BJ (cell line): ENCODE measurements around the gene TSKS. TPM values are rescaled to one million over a fixed set of nuclear protein-coding genes. Genes with fewer than 3 reads are reported as not detected.

Experiments used
- CTCF ChIA-PET: fragments of 350-600 bp; formaldehyde crosslinking; extraction: SDS; loops from one replicate; lab custom pipeline; 2021; ENCODE audit warnings: antibody characterized with exemption, inconsistent platforms; lab: Yijun Ruan, JAX
- POLR2A ChIA-PET: fragments of 300-600 bp; sonication (Branson Sonifier 250); formaldehyde crosslinking; extraction: SDS; loops from one replicate; lab custom pipeline; 2021; ENCODE audit warnings: antibody characterized with exemption; lab: Charles Lee
- DNase-seq: peaks from one replicate; pipeline ENCODE4 v3.0.0-alpha.2; 2011; ENCODE audit warnings: low read depth
- H3K27me3 ChIP-seq: 2 replicates; pipeline ENCODE4 v1.6.0; 2011; ENCODE audit warnings: low read length; ENCODE audit not compliant: control insufficient read depth, insufficient read depth
- H3K36me3 ChIP-seq: 2 replicates; pipeline ENCODE4 v1.5.1; 2011; ENCODE audit warnings: low read length; ENCODE audit not compliant: control insufficient read depth, insufficient read depth
- H3K4me3 ChIP-seq: 2 replicates; pipeline ENCODE4 v1.5.1; 2011; ENCODE audit warnings: low read depth, mild to moderate bottlenecking, control low read depth, low read length
- CTCF ChIP-seq: IDR thresholded peaks from 2 replicates; pipeline ENCODE4 v1.5.1; 2011; ENCODE audit warnings: low read depth, mild to moderate bottlenecking, control low read depth, inconsistent platforms, low read length, moderate library complexity; ENCODE audit not compliant: insufficient read depth
- polyA plus RNA-seq: library from polyadenylated mRNA; depleted of rRNA; stranded (reverse); fragments of >200 nt; gene quantifications from 2 replicates; pipeline ENCODE4 v1.2.3, GENCODE V29; 2011

TSKS gene
- polyA plus RNA-seq, 1 experiment = 0.15 TPM

GRCh38 chr19:49809160-49809940 is 46.2 kb upstream of the TSKS start:
- Histone ChIP-seq H3K4me3 (peak overlapping the region; percentile 73), H3K36me3 (peaks cover 12% of the 10 kb centered on the region), H3K27me3 (no peaks in the 10 kb centered on the region)
- DNase-seq = no peak
- CTCF ChIA-PET = interaction anchor here (0.6 to 2.0 kb wide), 4 partner anchors 92 to 585 kb away, joined by 3 to 6 read pairs (median 4); no protein-coding TSS in a partner anchor
- peak; percentile 16; the same call in 1 of the 2 replicates for TF ChIP-seq CTCF
- POLR2A ChIA-PET = interaction anchor here (1.0 kb wide), 1 partner anchor 133 kb away, joined by 3 read pairs; no protein-coding TSS in a partner anchor

GRCh38 chr19:49808711-49809159 is 45.6 kb upstream of the TSKS start:
- DNase-seq = no peak
- CTCF ChIA-PET = no interaction called here
- POLR2A ChIA-PET = no interaction called here
- Histone ChIP-seq H3K27me3 (no peaks in the 10 kb centered on the region), H3K4me3 (peak overlapping the region; percentile 73), H3K36me3 (peaks cover 12% of the 10 kb centered on the region)
- TF ChIP-seq CTCF = no peak

- no peak for TF ChIP-seq CTCF
- no peak for DNase-seq
- ChIA-PET POLR2A (no interaction called here), CTCF (no interaction called here)
- Histone ChIP-seq H3K36me3 (peaks cover 17% of the 10 kb centered on the region), H3K27me3 (no peaks in the 10 kb centered on the region), H3K4me3 (no peak overlapping the region; the same call in 1 of the 2 replicates)
These were observed 45.0 kb upstream of the TSKS start for GRCh38 chr19:49807904-49808675.

- H3K27me3 ChIP-seq = no peaks in the 10 kb centered on the region
- H3K4me3 ChIP-seq = no peak overlapping the region
- DNase-seq = no peak
- TF ChIP-seq CTCF = no peak
- ChIA-PET POLR2A (no interaction called here), CTCF (interaction anchor here (1.0 kb wide), 1 partner anchor 117 kb away, joined by 4 read pairs; no protein-coding TSS in a partner anchor)
- H3K36me3 ChIP-seq = peaks cover 22% of the 10 kb centered on the region
These were observed 44.2 kb upstream of the TSKS start for GRCh38 chr19:49807058-49807903.
